Naive thymus-derived CD4-positive, alpha-beta T cell (primary cell): Measurements from ENCODE around the gene RPL7A. TPM values are rescaled to one million over a fixed set of nuclear protein-coding genes. Genes with fewer than 3 reads are reported as not detected.
"Not testable (repeated sequence)": the region's sequence is repeated elsewhere in the genome, so short reads cannot be mapped to it uniquely, and the experiment has no call there.

Experiments
- ATAC-seq: fragments of 150-1000 bp; cut with Tn5 transposase; 2 replicates; pipeline ENCODE4 v1.10.0; 2021; ENCODE audit warnings: mild to moderate bottlenecking, moderate library complexity
- CTCF ChIA-PET: fragments of 350-600 bp; sonication (Branson Sonifier 250); formaldehyde crosslinking; loops from one replicate; lab custom pipeline; 2021; ENCODE audit warnings: antibody characterized with exemption; lab: Charles Lee
- POLR2A ChIA-PET: fragments of 350-600 bp; sonication (Branson Sonifier 250); formaldehyde crosslinking; loops from one replicate; lab custom pipeline; 2021; ENCODE audit warnings: antibody characterized with exemption, inconsistent platforms; lab: Charles Lee
- DNase-seq, 9 donors: peaks; one replicate each; pipeline versions ENCODE4 v3.0.0 to v3.0.0-alpha.2; 2020 to 2022; ENCODE audit warnings: mixed read lengths in 1 of 9
- H3K27ac ChIP-seq: one replicate; pipeline ENCODE4 v1.7.0; 2013; ENCODE audit warnings: mild to moderate bottlenecking, low read depth, low read length, moderate library complexity
- H3K27me3 ChIP-seq, 2 donors: one replicate each; pipeline ENCODE4 v1.7.0; 2013; ENCODE audit warnings: low read length in 2 of 2, mild to moderate bottlenecking in 2 of 2, moderate library complexity in 2 of 2; ENCODE audit not compliant: control insufficient read depth in 2 of 2, insufficient read depth in 2 of 2
- H3K36me3 ChIP-seq, 3 experiments: 1 replicate in 2 of 3; 2 replicates in 1 of 3; pipeline ENCODE4 v1.7.0; 2013; ENCODE audit warnings: low read length in 3 of 3, mild to moderate bottlenecking in 3 of 3, moderate library complexity in 1 of 3; ENCODE audit not compliant: insufficient read depth in 3 of 3, control insufficient read depth in 2 of 3
- H3K4me1 ChIP-seq, 2 donors: one replicate each; pipeline ENCODE4 v1.7.0; 2013; ENCODE audit warnings: low read length in 2 of 2, mild to moderate bottlenecking in 2 of 2, moderate library complexity in 1 of 2; ENCODE audit not compliant: control insufficient read depth in 2 of 2, insufficient read depth in 2 of 2
- H3K4me3 ChIP-seq: 2 replicates; pipeline ENCODE4 v1.7.0; 2013; ENCODE audit warnings: mild to moderate bottlenecking, low read length
- H3K9me3 ChIP-seq, 3 experiments: 1 replicate in 2 of 3; 2 replicates in 1 of 3; pipeline ENCODE4 v1.7.0; 2013; ENCODE audit warnings: low read length in 3 of 3; ENCODE audit not compliant: control insufficient read depth in 2 of 3
- H3K27ac Mint-ChIP-seq, 9 donors: one replicate each; pipeline ENCODE4 v1.8.0; 2020 to 2022; ENCODE audit warnings: mixed read lengths in 9 of 9, mild to moderate bottlenecking in 8 of 9, moderate library complexity in 5 of 9, inconsistent platforms in 2 of 9
- H3K27me3 Mint-ChIP-seq, 5 donors: one replicate each; pipeline ENCODE4 v1.8.0; 2021 to 2022; ENCODE audit warnings: mixed read lengths in 5 of 5, mild to moderate bottlenecking in 1 of 5
- H3K36me3 Mint-ChIP-seq, 5 donors: one replicate each; pipeline ENCODE4 v1.8.0; 2020 to 2022; ENCODE audit warnings: mixed read lengths in 5 of 5, mild to moderate bottlenecking in 3 of 5, inconsistent platforms in 1 of 5
- H3K4me1 Mint-ChIP-seq, 7 donors: one replicate each; pipeline ENCODE4 v1.8.0; 2020 to 2022; ENCODE audit warnings: mixed read lengths in 7 of 7, mild to moderate bottlenecking in 3 of 7, inconsistent platforms in 1 of 7
- H3K4me3 Mint-ChIP-seq, 10 donors: one replicate each; pipeline ENCODE4 v1.8.0; 2020 to 2022; ENCODE audit warnings: mild to moderate bottlenecking in 10 of 10, mixed read lengths in 10 of 10, moderate library complexity in 6 of 10, inconsistent platforms in 2 of 10
- H3K9me3 Mint-ChIP-seq, 11 donors: one replicate each; pipeline ENCODE4 v1.8.0; 2020 to 2022; ENCODE audit warnings: mixed read lengths in 11 of 11, mild to moderate bottlenecking in 4 of 11, inconsistent platforms in 1 of 11, moderate library complexity in 1 of 11
- intact Hi-C, 2 donors: fragments of 100-400 bp; cut with micrococcal nuclease; formaldehyde crosslinking; loops; one replicate each; pipeline ENCODE4 v1.15.1; 2023
- polyA plus RNA-seq, 2 donors: library from polyadenylated mRNA; unstranded; fragments of 300-500 nt; fragmentation: Illumina TruSeq; gene quantifications; one replicate each; pipeline ENCODE4 v1.2.3, GENCODE V29; 2021
- total RNA-seq, 6 experiments: library from RNA in 5 of 6; stranded (reverse) in 5 of 6; gene quantifications; 1 replicate in 5 of 6; 2 replicates in 1 of 6; pipeline ENCODE4 v1.2.3 and lab custom pipeline; 2021 to 2026

Gene RPL7A
- total and polyA plus RNA-seq, 7 experiments from 2014 or later = 1,347 to 2,815 (median 2,127) TPM

DNA sequence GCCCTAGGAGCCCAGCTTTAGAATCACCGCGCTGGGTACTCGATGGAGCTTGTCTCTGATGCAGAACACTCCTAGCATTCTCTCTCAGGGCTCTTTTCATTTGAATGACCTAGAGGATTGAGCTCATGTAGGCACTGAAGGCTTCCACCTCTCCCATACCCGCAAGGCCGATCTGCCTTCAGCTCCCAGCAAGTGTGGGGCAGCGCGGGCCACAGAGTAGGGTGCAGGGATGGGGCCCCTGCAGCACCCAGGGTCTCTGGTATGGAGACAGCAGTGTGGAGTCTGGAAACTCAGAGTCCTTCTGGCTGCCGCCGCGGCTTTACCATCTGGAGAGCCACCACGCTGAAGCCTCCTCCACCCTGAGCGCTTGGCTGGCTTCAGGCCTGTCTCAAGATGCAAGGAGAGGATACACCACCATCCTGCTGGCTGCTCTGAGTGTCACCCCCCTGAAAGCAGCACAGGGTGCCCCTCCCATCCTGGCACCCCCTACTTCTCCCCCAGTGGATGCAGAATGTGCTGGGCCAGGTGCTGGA lies 41.1 kb downstream of the RPL7A start:
- Mint-ChIP-seq H3K4me1 (no peaks in the 10 kb centered on the region), H3K4me3 (no peak overlapping the region), H3K27me3 (peaks cover 0 to 9% (median 0%) of the 10 kb centered on the region in 5 donors), H3K36me3 (no peaks in the 10 kb centered on the region), H3K27ac (no peak overlapping the region), H3K9me3 (no peaks in the 10 kb centered on the region)
- CTCF ChIA-PET = interaction anchor here (0.6 kb wide), 1 partner anchor 33 kb away, joined by 3 read pairs; no protein-coding TSS in a partner anchor
- Histone ChIP-seq H3K27me3 (no peaks in the 10 kb centered on the region), H3K27ac (no peak overlapping the region), H3K36me3 (no peaks in the 10 kb centered on the region), H3K9me3 (no peaks in the 10 kb centered on the region), H3K4me3 (no peak overlapping the region), H3K4me1 (no peaks in the 10 kb centered on the region)
- ATAC-seq (no peak), DNase-seq (no peak)
- intact Hi-C loops = no loop called here
- POLR2A ChIA-PET = no interaction called here

DNA sequence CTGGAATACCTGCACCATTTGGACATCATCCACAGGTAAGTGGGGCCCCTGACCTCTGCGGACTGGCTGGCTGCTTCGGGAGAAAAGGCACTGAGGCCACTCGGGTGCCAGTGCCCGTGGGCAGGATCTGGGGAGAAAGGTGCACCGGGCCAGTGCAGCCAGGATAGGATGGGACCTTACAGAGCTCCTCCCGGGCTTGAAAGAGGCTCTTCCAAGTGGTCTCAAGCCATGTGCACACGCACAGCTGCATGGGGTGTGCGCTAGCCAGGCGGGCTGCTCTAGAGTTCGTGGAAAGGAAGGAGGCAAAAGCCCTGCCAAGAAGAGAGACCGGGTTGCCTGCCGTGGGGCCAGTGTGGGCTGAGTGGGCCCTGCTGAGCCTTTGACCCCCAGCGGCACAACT lies 41.5 kb downstream of the RPL7A start:
- H3K27ac Mint-ChIP-seq = no peak overlapping the region
- POLR2A ChIA-PET = no interaction called here
- no peak for ATAC-seq

GRCh38 chr9:133390713-133391112 lies 42.7 kb downstream of the RPL7A start:
- intact Hi-C loops = no loop called here
- Histone ChIP-seq H3K36me3 (no peaks in the 10 kb centered on the region), H3K4me3 (no peak overlapping the region), H3K9me3 (no peaks in the 10 kb centered on the region), H3K27ac (no peak overlapping the region), H3K27me3 (no peaks in the 10 kb centered on the region), H3K4me1 (no peaks in the 10 kb centered on the region)
- Mint-ChIP-seq H3K9me3 (no peaks in the 10 kb centered on the region), H3K36me3 (no peaks in the 10 kb centered on the region), H3K4me3 (no peak overlapping the region), H3K27me3 (peaks cover 0 to 9% (median 0%) of the 10 kb centered on the region in 5 donors), H3K27ac (no peak overlapping the region), H3K4me1 (no peaks in the 10 kb centered on the region)
- ATAC-seq = no peak
- no peak for DNase-seq
- ChIA-PET POLR2A (interaction anchor here (0.6 kb wide), 1 partner anchor 26 kb away, joined by 3 read pairs; no protein-coding TSS in a partner anchor), CTCF (no interaction called here)

More for the DNA sequence above, 41.5 kb downstream of the RPL7A start:
- CTCF ChIA-PET = interaction anchor here (0.6 kb wide), 1 partner anchor 110 kb away, joined by 3 read pairs; no protein-coding TSS in a partner anchor
- H3K27me3 ChIP-seq = no peaks in the 10 kb centered on the region
- no peaks in the 10 kb centered on the region for H3K9me3 Mint-ChIP-seq
- H3K36me3 Mint-ChIP-seq = no peaks in the 10 kb centered on the region
- H3K36me3 ChIP-seq = no peaks in the 10 kb centered on the region
- no peak for DNase-seq
- H3K4me1 ChIP-seq = no peaks in the 10 kb centered on the region
- H3K27me3 Mint-ChIP-seq = peaks cover 0 to 9% (median 0%) of the 10 kb centered on the region in 5 donors
- H3K4me3 ChIP-seq = no peak overlapping the region
- no peak overlapping the region for H3K4me3 Mint-ChIP-seq
- intact Hi-C loops = no loop called here
- H3K9me3 ChIP-seq = no peaks in the 10 kb centered on the region
- no peaks in the 10 kb centered on the region for H3K4me1 Mint-ChIP-seq
- H3K27ac ChIP-seq = no peak overlapping the region

GRCh38 chr9:133391449-133391848 lies 43.4 kb downstream of the RPL7A start:
- ATAC-seq, CTCF ChIA-PET: not testable (repeated sequence)

GRCh38 chr9:133392308-133392707 lies 44.3 kb downstream of the RPL7A start:
- H3K36me3 Mint-ChIP-seq, H3K4me3 ChIP-seq, H3K4me3 Mint-ChIP-seq, H3K9me3 ChIP-seq, H3K4me1 ChIP-seq, CTCF ChIA-PET, POLR2A ChIA-PET, intact Hi-C loops, H3K27me3 Mint-ChIP-seq, H3K9me3 Mint-ChIP-seq, H3K4me1 Mint-ChIP-seq, DNase-seq, H3K27me3 ChIP-seq, H3K27ac ChIP-seq, ATAC-seq, H3K27ac Mint-ChIP-seq, H3K36me3 ChIP-seq: not testable (repeated sequence)

More at GRCh38 chr9:133391449-133391848, 43.4 kb downstream of the RPL7A start:
- H3K27ac Mint-ChIP-seq, intact Hi-C loops, H3K27me3 ChIP-seq, H3K36me3 Mint-ChIP-seq, H3K4me1 Mint-ChIP-seq, DNase-seq, H3K4me1 ChIP-seq, H3K27ac ChIP-seq, H3K4me3 Mint-ChIP-seq, H3K27me3 Mint-ChIP-seq, H3K4me3 ChIP-seq, H3K9me3 ChIP-seq, H3K9me3 Mint-ChIP-seq, H3K36me3 ChIP-seq, POLR2A ChIA-PET: not testable (repeated sequence)

DNA sequence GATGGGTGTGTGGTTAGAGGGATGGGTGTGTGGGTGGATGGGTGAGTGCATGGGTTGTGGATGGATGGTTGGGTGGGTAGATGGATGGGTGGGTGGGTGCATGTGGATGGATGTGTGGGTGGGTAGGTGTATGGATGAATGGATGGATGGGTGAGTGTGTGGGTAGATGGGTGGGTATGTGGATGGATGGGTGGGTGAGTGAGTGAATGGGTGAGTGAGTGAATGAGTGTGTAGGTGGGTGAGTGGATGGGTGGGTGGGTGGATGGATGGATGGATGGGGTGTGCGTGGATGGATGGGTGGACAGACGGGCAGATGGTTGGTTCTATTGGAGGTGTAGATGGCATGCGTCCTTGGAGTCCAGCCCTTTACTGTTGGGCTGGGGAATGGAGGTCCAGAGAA lies 45.4 kb downstream of the RPL7A start:
- H3K36me3 Mint-ChIP-seq = no peaks in the 10 kb centered on the region
- POLR2A ChIA-PET = no interaction called here
- ATAC-seq (no peak), DNase-seq (no peak)
- H3K4me3 Mint-ChIP-seq = no peak overlapping the region
- Histone ChIP-seq H3K27ac (no peak overlapping the region), H3K27me3 (no peaks in the 10 kb centered on the region), H3K9me3 (no peaks in the 10 kb centered on the region), H3K36me3 (no peaks in the 10 kb centered on the region), H3K4me1 (no peaks in the 10 kb centered on the region), H3K4me3 (no peak overlapping the region)
- peaks cover 0 to 3% (median 0%) of the 10 kb centered on the region in 7 donors for H3K4me1 Mint-ChIP-seq
- H3K9me3 Mint-ChIP-seq = no peaks in the 10 kb centered on the region
- no peak overlapping the region for H3K27ac Mint-ChIP-seq
- CTCF ChIA-PET = no interaction called here
- intact Hi-C loops = no loop called here
- H3K27me3 Mint-ChIP-seq = peaks cover 0 to 9% (median 0%) of the 10 kb centered on the region in 5 donors

DNA sequence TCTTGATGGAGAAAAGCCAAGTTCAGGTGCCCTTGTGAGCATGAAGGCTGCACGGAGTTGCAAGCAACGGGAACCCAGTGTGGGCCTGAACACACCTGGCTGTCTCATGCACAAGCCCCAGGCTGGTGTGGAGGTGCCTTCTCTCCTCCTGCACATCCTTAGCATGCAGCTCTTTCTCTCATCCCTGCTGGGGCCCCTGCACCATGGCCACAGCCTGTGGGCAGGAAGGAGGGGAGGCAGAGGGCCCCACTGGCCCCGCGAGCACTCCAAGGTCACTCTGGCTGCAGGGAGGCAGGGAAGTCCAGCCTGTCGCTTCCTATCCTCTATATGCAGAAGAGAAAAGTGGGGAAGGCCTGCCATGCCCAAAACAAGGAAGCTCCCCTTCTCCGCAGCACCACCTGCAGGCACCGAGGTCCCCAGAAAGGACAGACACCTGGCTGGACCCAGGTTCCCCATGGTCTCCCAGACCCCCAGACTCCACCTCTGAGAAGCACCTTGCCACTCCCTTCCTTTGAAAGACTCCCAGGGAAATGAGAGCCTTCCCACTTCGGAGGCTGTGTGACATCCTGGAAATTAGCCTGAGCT lies 46.8 kb downstream of the RPL7A start:
- no peak overlapping the region for H3K4me3 ChIP-seq
- no peaks in the 10 kb centered on the region for H3K36me3 ChIP-seq
- no peak overlapping the region for H3K4me3 Mint-ChIP-seq
- no peaks in the 10 kb centered on the region for H3K9me3 ChIP-seq
- no peaks in the 10 kb centered on the region for H3K36me3 Mint-ChIP-seq
- ATAC-seq (no peak), DNase-seq (no peak)
- ChIA-PET CTCF (no interaction called here), POLR2A (no interaction called here)
- no peaks in the 10 kb centered on the region for H3K4me1 ChIP-seq
- peaks cover 0 to 4% (median 0%) of the 10 kb centered on the region in 5 donors for H3K27me3 Mint-ChIP-seq
- intact Hi-C loops = no loop called here
- no peak overlapping the region for H3K27ac Mint-ChIP-seq
- H3K4me1 Mint-ChIP-seq = peaks cover 0 to 3% (median 0%) of the 10 kb centered on the region in 7 donors
- no peaks in the 10 kb centered on the region for H3K27me3 ChIP-seq
- no peaks in the 10 kb centered on the region for H3K9me3 Mint-ChIP-seq
- H3K27ac ChIP-seq = no peak overlapping the region
